Small intestine (tissue), 7 donors: ENCODE results near the gene PTPRF. TPM values are rescaled to one million over a fixed set of nuclear protein-coding genes. Genes with fewer than 3 reads are reported as not detected.
A peak's percentile ranks its signal among the peaks of the same experiment; 100 is the strongest.

ENCODE experiments used
- DNase-seq, 2 donors: peaks; one replicate each; pipeline versions ENCODE4 v3.0.0 to v3.0.0-alpha.2; 2013
- FAIRE-seq: peaks from 2 replicates; lab custom pipeline; 2012; peaks lifted over from hg19 to GRCh38; lab: Jason Lieb, UNC
- H3K27ac ChIP-seq, 3 donors: one replicate each; pipeline ENCODE4 v1.5.1; 2013; ENCODE audit warnings: low read length in 2 of 3, mild to moderate bottlenecking in 2 of 3, control low read depth in 1 of 3, inconsistent platforms in 1 of 3, low read depth in 1 of 3, moderate library complexity in 1 of 3
- H3K27me3 ChIP-seq, 3 donors: one replicate each; pipeline ENCODE4 v1.6.1; 2013; ENCODE audit warnings: low read length in 3 of 3, inconsistent platforms in 1 of 3; ENCODE audit not compliant: control insufficient read depth in 3 of 3, insufficient read depth in 3 of 3
- H3K36me3 ChIP-seq, 3 donors: one replicate each; pipeline ENCODE4 v1.6.1; 2013; ENCODE audit warnings: low read length in 3 of 3, inconsistent platforms in 1 of 3, low read depth in 1 of 3, mild to moderate bottlenecking in 1 of 3, moderate library complexity in 1 of 3; ENCODE audit not compliant: control insufficient read depth in 3 of 3, insufficient read depth in 2 of 3
- H3K4me1 ChIP-seq, 3 donors: one replicate each; pipeline ENCODE4 v1.6.1; 2013; ENCODE audit warnings: low read length in 2 of 3, inconsistent platforms in 1 of 3, low read depth in 1 of 3, mild to moderate bottlenecking in 1 of 3, moderate library complexity in 1 of 3; ENCODE audit not compliant: control insufficient read depth in 3 of 3, insufficient read depth in 2 of 3
- H3K4me3 ChIP-seq, 3 donors: one replicate each; pipeline ENCODE4 v1.5.1; 2013; ENCODE audit warnings: low read length in 3 of 3, control low read depth in 1 of 3, inconsistent platforms in 1 of 3, low read depth in 1 of 3, mild to moderate bottlenecking in 1 of 3, moderate library complexity in 1 of 3
- H3K9me3 ChIP-seq, 2 donors: one replicate each; pipeline ENCODE4 v1.6.1; 2013; ENCODE audit warnings: low read depth in 1 of 2, low read length in 1 of 2; ENCODE audit not compliant: control insufficient read depth in 2 of 2, insufficient read depth in 1 of 2
- WGBS, 3 donors: extraction: QIAGEN DNeasy Blood & Tissue Kit; methylation state at CpG; one replicate each; pipeline ENCODE4 v1.1.7; 2013; 5-methylcytosine and 5-hydroxymethylcytosine counted together
- polyA plus RNA-seq, 4 donors: library from polyadenylated mRNA; stranded (reverse) in 3 of 4; unstranded in 1 of 4; fragments of 200-250 nt in 3 of 4; fragments of 120-200 nt in 1 of 4; gene quantifications; one replicate each; pipeline versions ENCODE4 v1.2.1 to v1.2.3, GENCODE V29; 2013
- donor health status: healthy with polysubstance abuse.
- donor health status: control.
- donor health status: control.
- donor health status: Bipolar disorder and iron deficiency.
- donor health status: healthy.

Gene PTPRF
- polyA plus RNA-seq, 4 donors: 77.0 to 255 (median 83.2) TPM

DNA sequence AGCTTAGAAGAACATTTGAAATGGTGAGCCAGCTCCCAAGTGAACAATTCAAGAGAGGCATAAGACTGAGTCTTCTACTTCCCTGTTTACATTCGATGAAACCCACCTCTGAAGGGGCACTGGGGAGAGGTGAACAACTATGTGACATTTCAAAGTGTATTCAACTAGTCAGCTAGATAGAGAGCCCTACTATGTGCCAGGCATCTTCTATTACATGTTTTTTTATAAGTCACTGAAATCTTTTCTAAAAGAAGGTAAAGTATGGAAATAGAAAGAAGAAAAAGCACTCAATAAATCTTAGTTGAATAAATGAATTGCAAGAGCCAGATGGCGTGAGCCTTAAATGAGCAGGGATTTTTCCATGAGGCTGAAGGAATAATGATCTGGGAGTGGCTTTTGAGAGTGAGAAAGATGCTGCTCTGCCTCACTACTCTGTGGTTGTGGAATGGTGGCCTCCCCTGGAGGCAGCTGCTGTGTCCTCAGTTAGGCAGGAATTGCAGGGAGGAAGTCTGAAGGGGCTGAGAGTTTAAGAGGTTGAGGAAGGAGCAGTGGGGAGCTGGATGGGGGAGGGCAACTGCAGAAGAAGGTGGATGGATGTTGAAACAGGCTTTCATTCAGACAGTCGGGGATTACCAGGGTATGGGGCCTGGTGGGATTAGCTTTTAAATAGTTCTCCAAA is 10.4 kb upstream of the PTPRF start:
- H3K4me1 ChIP-seq: peaks cover 0 to 34% (median 4%) of the 10 kb centered on the region in 3 donors
- H3K4me3 ChIP-seq: no peak overlapping the region
- H3K36me3 ChIP-seq: no peaks in the 10 kb centered on the region
- H3K27me3 ChIP-seq: no peaks in the 10 kb centered on the region
- 66 to 82% (median 73%) methylated on average over 3 of the region's 3 CpGs for WGBS, 3 donors
- H3K9me3 ChIP-seq: no peaks in the 10 kb centered on the region
- no peak overlapping the region for H3K27ac ChIP-seq
- DNase-seq: no peak
- FAIRE-seq: no peak

GRCh38 chr1:43521078-43521477 is 9.6 kb upstream of the PTPRF start:
- no peak overlapping the region for H3K4me3 ChIP-seq
- H3K27me3 ChIP-seq: no peaks in the 10 kb centered on the region
- 91 to 98% (median 96%) methylated on average over 8 of the region's 8 CpGs for WGBS, 3 donors
- no peaks in the 10 kb centered on the region for H3K36me3 ChIP-seq
- H3K4me1 ChIP-seq: peaks cover 0 to 42% (median 4%) of the 10 kb centered on the region in 3 donors
- no peak for FAIRE-seq
- no peak overlapping the region for H3K27ac ChIP-seq
- no peak for DNase-seq
- no peaks in the 10 kb centered on the region for H3K9me3 ChIP-seq

- Histone ChIP-seq H3K9me3 (no peaks in the 10 kb centered on the region), H3K27ac (no peak overlapping the region), H3K4me1 (peaks cover 0 to 42% (median 4%) of the 10 kb centered on the region in 3 donors), H3K27me3 (no peaks in the 10 kb centered on the region), H3K4me3 (no peak overlapping the region), H3K36me3 (no peaks in the 10 kb centered on the region)
- FAIRE-seq: no peak
- WGBS, 3 donors: 80 to 95% (median 86%) methylated on average over 8 of the region's 8 CpGs
- no peak for DNase-seq
Observed at GRCh38 chr1:43521756-43522155, 8.9 kb upstream of the PTPRF start.

DNA sequence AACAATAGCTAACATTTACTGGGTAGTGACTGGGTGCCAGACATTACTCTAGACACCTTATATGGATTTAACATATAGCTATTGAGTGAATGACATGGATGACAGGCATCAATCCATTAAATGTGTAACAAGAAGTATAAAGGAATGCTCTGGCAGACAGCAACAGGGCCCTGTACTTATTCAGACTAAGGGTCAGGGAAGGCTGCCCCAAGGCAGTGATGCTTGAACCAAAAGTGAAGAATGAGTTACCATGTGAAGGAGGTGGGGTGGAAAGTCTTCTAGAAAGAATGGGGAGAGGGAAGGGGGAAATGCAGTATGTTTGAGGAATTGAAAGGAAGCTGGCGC is 8.3 kb upstream of the PTPRF start:
- Histone ChIP-seq H3K4me1 (peaks cover 0 to 42% (median 4%) of the 10 kb centered on the region in 3 donors), H3K27me3 (no peaks in the 10 kb centered on the region), H3K27ac (peak overlapping the region; percentile 23 to 86 (median 56)), H3K4me3 (no peak overlapping the region), H3K36me3 (peaks cover 0 to 5% (median 0%) of the 10 kb centered on the region in 3 donors), H3K9me3 (no peaks in the 10 kb centered on the region)
- no peak for FAIRE-seq
- WGBS, 3 donors: 88 to 100% (median 94%) methylated on average over 1 of the region's 1 CpG
- DNase-seq: no peak

- WGBS, 3 donors: 33 to 66% (median 51%) methylated on average over 13 of the region's 13 CpGs
- H3K36me3 ChIP-seq: peaks cover 0 to 5% (median 0%) of the 10 kb centered on the region in 3 donors
- H3K4me1 ChIP-seq: peaks cover 0 to 42% (median 4%) of the 10 kb centered on the region in 3 donors
- no peaks in the 10 kb centered on the region for H3K27me3 ChIP-seq
- no peaks in the 10 kb centered on the region for H3K9me3 ChIP-seq
- FAIRE-seq (no peak), DNase-seq (peak; percentile 96 to 99)
- H3K4me3 ChIP-seq: no peak overlapping the region
- peak overlapping the region; percentile 23 to 96 (median 86) for H3K27ac ChIP-seq
Observed at GRCh38 chr1:43522776-43523480, 7.8 kb upstream of the PTPRF start.

DNA sequence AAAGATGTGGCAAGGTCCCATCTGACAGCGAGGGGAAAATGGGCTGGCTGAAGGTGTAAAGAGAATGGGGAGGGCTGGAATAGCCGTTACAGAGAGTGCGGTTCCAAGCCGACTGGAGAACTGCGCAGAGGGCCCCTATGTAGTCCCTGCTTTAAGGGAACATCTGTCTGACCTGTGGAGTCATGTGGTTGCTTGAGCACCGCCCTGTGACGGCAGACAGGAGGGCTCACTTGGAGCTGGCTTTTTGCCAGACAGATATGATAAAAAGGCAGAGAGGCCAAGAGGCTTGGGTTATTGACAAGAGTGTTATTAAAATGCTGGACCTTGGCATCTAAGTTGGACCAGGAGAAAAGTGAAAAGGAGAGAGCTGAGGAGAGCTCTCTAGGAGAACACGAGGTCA is 5.9 kb upstream of the PTPRF start:
- peaks cover 0 to 5% (median 0%) of the 10 kb centered on the region in 3 donors for H3K36me3 ChIP-seq
- no peaks in the 10 kb centered on the region for H3K9me3 ChIP-seq
- H3K27ac ChIP-seq: peak overlapping the region; percentile 28 to 96 (median 93)
- DNase-seq: peak; percentile 97 to 99
- no peaks in the 10 kb centered on the region for H3K27me3 ChIP-seq
- 6 to 54% (median 42%) methylated on average over 8 of the region's 8 CpGs for WGBS, 3 donors
- FAIRE-seq: no peak
- peak overlapping the region in 1 of 3 donors; percentile 15 for H3K4me3 ChIP-seq
- H3K4me1 ChIP-seq: peaks cover 0 to 49% (median 4%) of the 10 kb centered on the region in 3 donors

- Histone ChIP-seq H3K4me3 (peak overlapping the region in 1 of 3 donors; percentile 12), H3K27ac (peak overlapping the region in 2 of 3 donors; percentile 88 to 96), H3K9me3 (no peaks in the 10 kb centered on the region), H3K4me1 (peaks cover 0 to 56% (median 4%) of the 10 kb centered on the region in 3 donors), H3K36me3 (peaks cover 0 to 5% (median 0%) of the 10 kb centered on the region in 3 donors), H3K27me3 (no peaks in the 10 kb centered on the region)
- FAIRE-seq (no peak), DNase-seq (no peak)
- WGBS, 3 donors: 79 to 85% (median 80%) methylated on average over 10 of the region's 10 CpGs
Observed at GRCh38 chr1:43526002-43526401, 4.7 kb upstream of the PTPRF start.

DNA sequence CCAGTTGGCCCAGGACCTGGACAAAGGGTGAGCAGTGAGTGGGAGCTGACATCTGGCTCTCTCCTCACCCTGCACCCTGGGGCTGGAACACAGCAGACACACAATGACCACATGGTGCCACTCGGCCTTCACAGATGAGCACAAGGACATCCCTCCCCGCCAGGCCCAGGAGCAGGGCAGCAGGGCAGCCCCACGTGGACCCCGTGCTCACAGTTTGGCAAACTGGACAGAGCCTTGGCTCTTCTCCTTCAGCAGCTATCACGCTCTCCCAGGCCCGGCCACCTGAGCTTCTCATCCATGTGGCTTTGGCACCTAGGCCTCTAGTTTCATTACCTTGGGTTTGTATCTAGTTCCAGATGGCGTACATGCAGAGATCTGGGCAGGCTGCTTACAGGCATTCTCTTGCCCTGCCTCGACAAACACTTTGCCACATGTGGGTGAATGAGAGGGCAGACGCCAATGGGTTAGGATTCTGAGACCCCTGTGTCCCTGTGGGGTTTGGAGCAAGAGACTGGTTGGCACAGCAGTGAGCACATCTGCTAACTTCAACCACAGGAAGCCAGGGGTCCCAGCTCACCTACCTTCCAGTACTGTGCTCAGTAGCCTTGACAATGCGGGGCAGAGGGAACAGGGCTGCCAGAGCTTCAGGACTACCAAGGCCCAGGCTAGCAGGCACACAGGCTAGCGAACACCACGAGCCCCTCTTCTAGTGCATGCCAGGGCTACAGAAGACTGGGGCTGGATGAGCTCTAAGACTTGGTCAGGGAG is 3.4 kb upstream of the PTPRF start:
- FAIRE-seq (no peak), DNase-seq (no peak)
- H3K9me3 ChIP-seq: no peaks in the 10 kb centered on the region
- peaks cover 0 to 5% (median 0%) of the 10 kb centered on the region in 3 donors for H3K36me3 ChIP-seq
- H3K27ac ChIP-seq: no peak overlapping the region
- H3K27me3 ChIP-seq: no peaks in the 10 kb centered on the region
- WGBS, 3 donors: 85 to 92% (median 89%) methylated on average over 12 of the region's 12 CpGs
- peaks cover 0 to 48% (median 2%) of the 10 kb centered on the region in 3 donors for H3K4me1 ChIP-seq
- no peak overlapping the region for H3K4me3 ChIP-seq
